Lower leg skin (tissue), 3 donors: ENCODE data around the gene WFIKKN1.

Source experiments
- CTCF ChIP-seq, 3 donors: fragments of 450-650 bp; IDR thresholded peaks; one replicate each; pipeline ENCODE4 v1.5.1; 2016; ENCODE audit warnings: antibody characterized with exemption in 3 of 3, mild to moderate bottlenecking in 3 of 3, moderate library complexity in 2 of 3
- POLR2A ChIP-seq, 2 donors: fragments of 450-650 bp; IDR thresholded peaks; one replicate each; pipeline ENCODE4 v1.6.1; 2016 to 2017; ENCODE audit warnings: antibody characterized with exemption in 2 of 2, mild to moderate bottlenecking in 1 of 2, moderate library complexity in 1 of 2

GRCh38 chr16:661184-661821 is 30.5 kb downstream of the WFIKKN1 start:
- TF ChIP-seq CTCF (IDR thresholded peaks at IDR 0.05) (no peak), POLR2A (IDR thresholded peaks at IDR 0.05) (no peak)
